Left renal cortex interstitium (tissue), 4 donors: ENCODE results near the gene CENPT. TPM values are rescaled to one million over a fixed set of nuclear protein-coding genes. Genes with fewer than 3 reads are reported as not detected.

ENCODE experiments used
- DNase-seq, 4 donors: peaks; one replicate each; pipeline ENCODE4 v3.0.0-alpha.2; 2013; ENCODE audit warnings: low read depth in 4 of 4, low spot score in 2 of 4, missing footprints in 1 of 4
- polyA plus RNA-seq, 4 donors: library from polyadenylated mRNA; unstranded; fragments of 120-200 nt; gene quantifications; one replicate each; pipeline ENCODE4 v1.2.1, GENCODE V29; 2013; ENCODE audit not compliant: insufficient read length in 4 of 4

The CENPT gene
- polyA plus RNA-seq, 4 donors = 37.4 to 62.4 (median 50.7) TPM

GRCh38 chr16:67780847-67781564 is 66.5 kb downstream of the CENPT start:
- no peak for DNase-seq

- no peak for DNase-seq
Measured at GRCh38 chr16:67779256-67780014, 68.1 kb downstream of the CENPT start.

Other genes with a start within 250 kb of the CENPT start
- 1 to 10 TPM in 3 of 4 donors, under 1 TPM in 1; 0.79 to 1.4 (median 1.0) TPM for gene CARMIL2, start 202.5 kb downstream of the CENPT start, polyA plus RNA-seq
- 10 to 100 TPM; 20.2 to 31.8 (median 26.2) TPM for gene ACD, start 187.4 kb downstream of the CENPT start, polyA plus RNA-seq
- 1 to 10 TPM; 1.9 to 4.8 (median 3.0) TPM for gene PARD6A, start 186.7 kb downstream of the CENPT start, polyA plus RNA-seq
- gene ENKD1, start 180.9 kb downstream of the CENPT start, polyA plus RNA-seq = 10 to 100 TPM; 16.9 to 38.5 (median 31.8) TPM
- 1 to 10 TPM; 3.6 to 5.2 (median 4.0) TPM for gene C16orf86, start 180.9 kb downstream of the CENPT start, polyA plus RNA-seq
- gene GFOD2, start 128.4 kb downstream of the CENPT start, polyA plus RNA-seq = 10 to 100 TPM; 18.7 to 25.6 (median 23.7) TPM
- 10 to 100 TPM; 18.4 to 34.4 (median 25.0) TPM for gene RANBP10, start 41.1 kb downstream of the CENPT start, polyA plus RNA-seq
- gene TSNAXIP1, start 40.8 kb downstream of the CENPT start, polyA plus RNA-seq = 10 to 100 TPM in 1 of 4 donors, 1 to 10 TPM in 3; 6.3 to 10.7 (median 7.7) TPM
- gene THAP11, start 5.4 kb downstream of the CENPT start, polyA plus RNA-seq = 10 to 100 TPM; 26.8 to 40.0 (median 32.0) TPM
- 100 to 1,000 TPM; 114 to 134 (median 127) TPM for gene NUTF2, start 760 bp downstream of the CENPT start, polyA plus RNA-seq
- 100 to 1,000 TPM in 2 of 4 donors, 10 to 100 TPM in 2; 75.0 to 106 (median 97.3) TPM for gene EDC4, start 25.4 kb upstream of the CENPT start, polyA plus RNA-seq
- under 1 TPM in 3 of 4 donors, not detected in 1; 0.30 to 0.68 (median 0.63) TPM for gene NRN1L, start 37.2 kb upstream of the CENPT start, polyA plus RNA-seq
- 10 to 100 TPM; 33.5 to 44.6 (median 40.1) TPM for gene PSKH1, start 45.6 kb upstream of the CENPT start, polyA plus RNA-seq
- 1 to 10 TPM; 4.5 to 7.1 (median 5.8) TPM for gene CTRL, start 84.2 kb upstream of the CENPT start, polyA plus RNA-seq
- gene PSMB10, start 89.2 kb upstream of the CENPT start, polyA plus RNA-seq = 10 to 100 TPM; 20.3 to 39.4 (median 28.3) TPM
- gene LCAT, start 96.4 kb upstream of the CENPT start, polyA plus RNA-seq = 10 to 100 TPM; 13.7 to 32.8 (median 20.2) TPM
- gene SLC12A4, start 120.9 kb upstream of the CENPT start, polyA plus RNA-seq = 10 to 100 TPM; 32.4 to 47.4 (median 40.2) TPM
- under 1 TPM in 3 of 4 donors, not detected in 1; 0.05 to 0.21 (median 0.08) TPM for gene DPEP3, start 132.8 kb upstream of the CENPT start, polyA plus RNA-seq
- gene DPEP2, start 151.8 kb upstream of the CENPT start, polyA plus RNA-seq = 1 to 10 TPM in 1 of 4 donors, under 1 TPM in 3; 0.45 to 1.1 (median 0.78) TPM
- gene DPEP2NB, start 168.2 kb upstream of the CENPT start, polyA plus RNA-seq = not detected
- gene DDX28, start 175.5 kb upstream of the CENPT start, polyA plus RNA-seq = 10 to 100 TPM in 3 of 4 donors, 1 to 10 TPM in 1; 9.0 to 13.7 (median 10.9) TPM
- 10 to 100 TPM; 13.5 to 19.5 (median 15.5) TPM for gene DUS2, start 175.6 kb upstream of the CENPT start, polyA plus RNA-seq
- 10 to 100 TPM; 30.8 to 35.5 (median 32.9) TPM for gene NFATC3, start 237.7 kb upstream of the CENPT start, polyA plus RNA-seq